Embryonic facial prominence (tissue), 1 donor: ENCODE data around the gene MEOX2.

Source experiments
- DNase-seq: peaks from one replicate; pipeline ENCODE4 v3.0.0-alpha.2; 2016; ENCODE audit errors: extremely low spot score

MEOX2 gene

DNA sequence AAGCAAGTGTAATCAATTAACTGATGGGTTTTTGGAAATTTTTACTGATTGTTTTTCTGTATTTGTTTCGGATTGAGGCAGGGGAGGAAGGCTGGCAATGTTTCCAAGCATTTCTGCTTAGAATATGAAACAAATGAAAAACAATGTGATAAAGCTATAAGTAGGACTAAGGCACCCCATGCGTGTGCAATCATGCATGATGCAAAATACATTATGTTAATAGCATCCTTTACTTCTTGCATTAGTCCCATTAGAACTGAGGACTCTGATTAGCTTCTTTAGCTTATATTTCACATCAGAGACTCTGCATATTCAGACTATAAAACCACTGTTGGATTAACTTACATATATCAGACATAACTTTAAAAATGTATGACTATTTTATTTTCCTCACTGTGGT lies 76.0 kb downstream of the MEOX2 start:
- no peak for DNase-seq

GRCh38 chr7:15609287-15609686 lies 77.2 kb downstream of the MEOX2 start:
- DNase-seq = no peak

DNA sequence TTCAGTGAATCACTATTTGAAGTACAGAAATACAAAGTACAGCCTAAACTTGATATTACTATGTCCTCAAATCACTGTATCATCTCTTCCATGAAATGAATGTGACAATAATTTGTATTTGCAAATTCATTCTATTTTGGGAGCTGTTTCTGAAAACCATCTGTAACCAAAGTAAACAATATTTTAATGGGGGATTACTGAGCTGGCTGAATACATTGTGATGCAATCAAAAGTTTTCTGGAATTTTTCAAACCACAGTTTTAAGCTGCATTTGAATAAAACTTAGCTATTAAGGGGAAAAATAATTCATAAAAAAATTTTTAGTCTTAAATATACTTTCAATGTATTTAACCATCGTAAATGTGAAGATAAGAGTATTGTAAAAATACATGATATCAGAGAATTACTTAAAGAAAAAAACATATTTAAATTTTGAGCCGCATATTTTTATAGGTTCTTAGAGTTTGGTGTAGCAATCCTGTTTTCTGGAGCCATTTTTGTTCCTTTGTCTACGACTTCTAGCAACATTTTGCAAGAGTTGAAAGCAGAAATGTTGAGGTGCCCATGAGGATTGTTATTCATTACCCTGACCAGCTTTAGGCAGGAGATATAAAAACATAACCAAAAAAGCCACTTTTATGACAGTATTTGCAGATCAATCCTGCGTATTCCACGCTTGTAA lies 78.8 kb downstream of the MEOX2 start:
- DNase-seq = no peak

DNA sequence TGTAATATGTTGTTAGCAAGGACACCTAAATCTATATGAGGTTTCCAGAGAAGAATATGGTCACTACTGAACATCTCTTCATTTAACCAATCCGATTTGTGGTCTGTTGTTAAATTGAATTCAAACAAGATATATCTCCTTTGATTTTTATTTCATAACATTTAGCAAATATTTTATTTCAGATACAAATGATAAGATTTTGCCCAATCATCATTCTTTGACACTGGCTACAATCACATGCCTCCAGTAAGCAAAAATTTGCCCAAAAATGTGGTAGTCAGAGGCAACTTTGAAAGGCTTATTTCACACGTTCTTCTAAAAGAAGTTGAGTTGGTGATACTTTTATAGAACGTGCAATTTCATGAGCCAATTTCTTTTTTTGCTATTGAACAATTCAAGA lies 79.9 kb downstream of the MEOX2 start:
- DNase-seq = no peak

DNA sequence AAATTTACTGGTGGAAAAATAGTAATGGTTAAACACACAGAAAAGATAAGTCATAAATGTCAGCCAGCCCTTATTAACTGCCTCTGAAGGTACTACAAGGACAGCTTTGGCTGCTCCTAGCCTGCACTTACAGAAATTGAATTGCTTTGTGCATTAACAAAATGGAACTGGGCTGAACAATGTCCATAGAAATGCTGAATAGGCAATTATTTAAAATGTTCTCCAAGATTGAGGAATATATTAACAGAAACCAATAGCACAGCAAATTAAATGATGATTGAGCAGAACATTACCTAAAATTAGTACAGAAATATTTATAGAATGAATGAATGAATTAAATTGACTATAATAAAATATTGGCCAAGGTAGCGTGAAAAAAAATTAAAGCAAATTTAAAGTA lies 82.3 kb downstream of the MEOX2 start:
- DNase-seq = no peak

GRCh38 chr7:15603124-15603523 lies 83.4 kb downstream of the MEOX2 start:
- no peak for DNase-seq

GRCh38 chr7:15602236-15602635 lies 84.2 kb downstream of the MEOX2 start:
- no peak for DNase-seq

GRCh38 chr7:15601175-15601574 lies 85.3 kb downstream of the MEOX2 start:
- no peak for DNase-seq

DNA sequence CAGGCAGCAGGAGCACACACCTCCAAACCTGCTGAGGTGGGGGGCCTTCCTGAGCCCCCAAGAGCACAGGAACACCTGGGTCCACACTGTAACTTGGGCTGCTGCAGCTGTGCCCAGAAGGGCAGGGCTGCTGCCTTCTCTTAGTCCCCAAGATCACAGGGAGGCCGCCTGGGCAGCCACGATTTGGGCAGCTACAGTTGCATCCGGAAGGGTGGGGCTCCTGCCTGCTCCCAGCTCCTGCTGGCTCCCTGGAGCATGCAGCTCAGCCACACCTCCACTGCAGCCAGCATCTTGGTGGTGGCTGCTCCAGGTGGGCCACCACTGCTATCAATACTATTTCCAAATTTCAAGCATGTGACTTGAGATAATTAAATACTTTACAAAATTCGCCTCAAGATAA lies 86.2 kb downstream of the MEOX2 start:
- DNase-seq = no peak

- DNase-seq = no peak
Observed at GRCh38 chr7:15594461-15594860, 92.0 kb downstream of the MEOX2 start.

DNA sequence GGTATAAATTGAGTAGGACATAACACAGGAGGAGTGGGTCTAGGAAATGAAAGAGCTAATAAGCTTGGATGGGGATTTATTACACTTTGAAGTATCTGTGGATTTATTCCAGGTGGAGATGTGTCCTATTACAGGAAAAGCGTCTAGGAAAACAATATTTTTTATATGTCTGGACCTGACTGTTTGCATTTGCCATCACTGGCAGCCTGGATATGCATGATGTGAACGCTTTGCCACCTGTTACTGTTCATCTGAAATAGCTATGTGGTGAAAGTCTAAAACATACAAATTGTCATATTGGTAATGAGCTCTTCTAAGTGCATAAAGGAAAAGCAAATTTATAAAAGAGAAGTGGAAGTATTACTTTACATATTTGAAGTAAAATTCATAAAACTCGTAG lies 93.1 kb downstream of the MEOX2 start:
- DNase-seq = no peak

DNA sequence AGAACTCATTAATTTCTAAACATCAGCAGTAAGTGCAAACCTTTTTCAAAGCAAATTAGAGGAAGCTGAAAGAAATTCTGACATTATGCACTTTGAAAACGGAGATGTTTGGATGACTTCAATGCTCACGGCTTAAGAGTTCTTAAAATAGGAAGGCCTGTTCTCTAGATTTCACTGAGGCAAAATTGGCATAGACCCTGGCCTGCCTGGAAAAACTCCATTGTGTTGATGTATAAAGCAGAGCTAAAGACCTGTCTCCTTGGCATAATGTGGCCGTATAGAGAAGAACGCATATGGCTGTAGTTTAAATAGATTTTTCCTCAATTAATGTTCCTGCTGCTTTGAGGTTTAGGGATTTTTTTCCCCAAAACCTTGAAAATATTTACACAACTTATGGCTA lies 100.2 kb downstream of the MEOX2 start:
- DNase-seq = no peak

DNA sequence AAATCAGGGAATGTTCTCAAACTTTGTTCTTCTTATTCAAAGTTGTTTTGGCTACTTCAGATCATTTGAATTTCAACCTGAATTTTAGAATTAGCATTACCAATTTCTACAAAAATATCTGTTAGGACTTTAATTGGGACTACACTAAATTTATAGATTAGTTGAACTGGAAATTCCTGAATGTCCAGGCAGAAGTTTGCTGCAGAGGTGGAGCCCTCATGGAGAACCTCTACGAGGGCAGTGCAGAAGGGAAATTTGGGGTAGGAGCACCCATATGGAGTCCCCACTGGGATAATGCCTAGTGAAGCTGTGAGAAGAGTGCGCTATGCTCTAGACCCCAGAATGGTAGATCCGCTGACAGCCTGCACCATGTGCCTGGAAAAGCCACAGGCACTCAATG lies 101.9 kb downstream of the MEOX2 start:
- no peak for DNase-seq

DNA sequence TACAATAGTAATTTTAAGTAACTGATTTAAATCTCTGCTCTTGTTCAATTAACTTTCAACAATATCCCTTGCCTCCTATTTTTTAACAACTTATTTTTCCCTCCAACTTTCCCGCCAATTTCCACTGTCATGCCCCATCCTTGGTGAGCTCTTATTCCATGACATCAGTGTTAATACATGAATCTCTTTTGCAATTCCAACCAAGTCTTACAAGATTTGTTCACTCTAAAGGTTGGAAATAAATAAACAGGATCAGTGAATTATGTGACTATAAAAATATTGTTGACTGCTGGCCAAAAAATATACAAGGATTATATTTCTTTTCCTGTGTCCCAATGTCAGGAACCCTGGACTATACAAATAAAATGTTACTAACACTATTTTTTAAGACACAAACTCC lies 103.7 kb downstream of the MEOX2 start:
- DNase-seq = no peak

GRCh38 chr7:15581352-15581951 lies 105.0 kb downstream of the MEOX2 start:
- no peak for DNase-seq

DNA sequence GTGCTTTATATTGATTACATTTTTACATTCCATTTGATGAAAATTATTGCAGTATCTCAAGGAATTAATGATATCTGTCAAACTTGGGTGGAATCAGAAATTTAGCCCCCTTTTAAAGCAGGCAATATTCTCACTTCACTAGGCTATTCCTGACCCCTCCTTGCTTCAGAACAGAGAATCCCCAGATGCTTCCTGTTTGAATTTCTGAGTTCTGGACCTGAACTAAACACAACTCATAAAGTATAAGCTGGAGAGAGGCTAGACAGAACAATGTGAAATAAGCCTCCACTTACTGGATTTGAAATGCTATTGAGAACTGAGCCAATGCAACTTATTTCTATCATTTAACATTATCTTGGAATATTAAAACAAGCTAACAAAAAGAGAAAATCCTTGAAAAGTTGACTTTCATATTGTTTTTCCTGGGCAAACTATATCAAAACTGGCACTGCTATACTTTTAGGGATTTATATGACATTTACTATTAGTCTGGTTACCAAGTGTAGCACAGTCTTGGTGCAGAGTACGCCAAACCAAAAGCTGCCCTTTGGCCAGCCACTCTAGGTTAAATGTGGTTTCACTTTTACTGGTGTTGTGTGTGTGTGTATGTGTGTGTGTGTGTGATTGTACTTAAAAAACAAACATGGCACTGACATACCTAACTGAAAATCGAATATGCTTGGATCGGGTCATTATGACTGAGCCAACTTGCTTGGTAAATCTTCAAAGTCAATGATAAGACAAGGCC lies 105.7 kb downstream of the MEOX2 start:
- DNase-seq = no peak

GRCh38 chr7:15577600-15577999 lies 108.9 kb downstream of the MEOX2 start:
- no peak for DNase-seq

DNA sequence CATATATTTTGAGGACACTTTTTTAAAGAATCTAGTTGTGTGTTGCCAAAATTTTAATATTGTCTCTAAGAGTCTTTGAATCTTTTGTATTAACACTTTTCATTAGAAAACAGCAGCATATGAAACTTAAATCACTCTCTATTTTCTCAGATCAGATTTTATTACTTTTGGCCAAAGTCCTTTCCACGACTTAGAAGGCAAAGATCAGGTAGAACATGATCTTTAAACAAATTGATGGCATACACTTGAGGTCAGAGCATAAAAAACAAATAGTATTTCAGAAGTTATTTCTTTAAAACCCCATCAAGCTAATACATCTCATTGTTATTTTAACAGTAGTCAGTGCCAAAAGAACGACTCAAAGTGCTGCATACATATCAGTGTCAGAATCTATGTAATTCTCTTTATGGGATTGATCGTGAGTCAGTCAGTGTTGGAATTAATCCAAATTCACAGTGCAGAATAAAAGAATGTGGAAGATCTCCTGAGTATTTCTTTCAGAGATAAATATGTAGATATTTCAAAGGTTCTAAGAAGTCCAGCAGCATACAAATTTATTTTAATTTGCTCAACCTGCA lies 115.1 kb downstream of the MEOX2 start:
- DNase-seq = no peak

DNA sequence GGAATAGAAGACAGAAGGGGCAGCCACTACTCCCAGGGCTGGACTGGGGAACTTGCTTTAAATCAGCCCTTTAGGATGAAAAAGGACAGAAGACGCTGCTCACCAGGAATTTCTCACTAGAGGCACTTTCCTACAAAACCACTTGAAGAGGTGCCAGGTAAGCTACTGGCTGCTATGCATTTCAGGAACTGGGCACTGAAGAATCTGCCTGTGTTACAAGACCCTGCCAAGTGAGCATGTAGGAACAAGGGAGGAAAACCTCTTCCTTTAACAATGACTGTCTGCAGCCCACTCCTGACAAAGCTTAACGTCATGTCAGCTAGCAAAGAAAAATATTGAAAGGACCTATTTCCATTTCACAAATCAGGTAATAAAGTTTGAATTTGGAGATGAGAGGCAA lies 118.8 kb downstream of the MEOX2 start:
- no peak for DNase-seq

GRCh38 chr7:15567036-15567435 lies 119.4 kb downstream of the MEOX2 start:
- no peak for DNase-seq

DNA sequence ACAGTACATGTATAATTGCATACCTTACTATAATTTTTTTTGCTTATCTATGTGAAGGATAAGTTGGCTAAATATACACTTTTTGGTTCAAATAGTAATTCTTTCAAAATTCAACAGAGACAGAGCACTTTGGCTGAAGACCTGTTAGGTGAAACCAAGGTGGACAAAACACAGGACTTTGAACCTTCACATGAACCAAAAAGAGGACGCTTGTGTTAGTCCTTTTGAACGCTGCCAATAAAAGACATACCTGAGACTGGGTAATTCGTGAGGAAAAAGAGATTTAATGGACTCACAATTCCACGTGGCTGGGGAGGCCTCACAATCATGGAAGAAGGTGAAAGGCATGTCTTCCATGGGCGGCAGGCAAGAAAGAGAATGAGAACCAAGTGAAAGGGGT lies 120.0 kb downstream of the MEOX2 start:
- no peak for DNase-seq

DNA sequence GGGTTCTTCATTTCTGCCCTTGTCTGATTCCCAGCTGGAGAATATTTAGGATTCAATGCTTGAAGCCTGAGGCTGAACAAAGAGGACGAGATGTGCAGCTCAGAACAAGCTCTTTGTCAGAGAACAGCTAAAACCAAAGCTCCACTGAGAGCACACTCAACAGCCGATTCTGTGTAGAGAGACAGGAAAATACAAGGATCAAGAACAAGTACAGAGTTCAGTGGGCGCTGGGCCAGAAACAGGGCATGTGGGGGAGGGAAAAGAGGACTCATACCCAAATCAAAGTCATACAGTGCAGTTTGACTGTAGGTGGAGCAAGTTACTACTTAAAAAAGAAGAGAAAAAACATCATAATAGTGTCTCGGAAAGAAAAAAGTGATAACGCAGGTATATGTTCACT lies 124.6 kb downstream of the MEOX2 start, which contains the start of gene AGMO:
TSS of gene AGMO (minus strand) at position 181 of the 400 bp plus-strand sequence.
- no peak for DNase-seq
